DMS 273 treated with DMSO at 0.1 percent for 48 hours (cell line): ENCODE results near the gene TMEM140.
A peak's percentile ranks its signal among the peaks of the same experiment; 100 is the strongest.

ENCODE experiments used
- DNase-seq: peaks from one replicate; lab custom pipeline; 2025; lab: John Stamatoyannopoulos, UW

TMEM140 gene

DNA sequence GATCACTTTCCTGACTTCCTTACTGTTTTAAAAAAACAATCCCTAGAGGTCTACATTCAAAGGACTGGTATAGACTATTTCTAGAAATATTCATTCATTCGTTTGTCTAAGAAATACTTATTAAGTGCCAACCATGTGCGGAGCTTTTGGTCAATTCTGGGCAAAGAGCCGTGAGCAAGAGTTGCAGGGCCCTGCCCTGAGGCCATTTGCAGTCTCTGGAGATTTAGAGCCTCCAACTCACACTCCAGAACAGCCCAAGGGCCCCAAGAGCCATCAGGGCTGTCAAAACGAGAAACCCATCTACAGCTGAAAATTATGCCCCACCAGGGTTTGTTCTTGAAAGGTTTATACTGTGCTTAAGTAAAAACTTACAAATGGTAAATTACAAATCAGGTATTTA, 47.3 kb downstream of the TMEM140 start:
- no peak for DNase-seq

GRCh38 chr7:135195968-135196629, 48.2 kb downstream of the TMEM140 start:
- DNase-seq, result no peak

- DNase-seq, result no peak
These were observed 49.5 kb downstream of the TMEM140 start for GRCh38 chr7:135197343-135197742.

GRCh38 chr7:135197906-135198655, 50.2 kb downstream of the TMEM140 start:
- no peak for DNase-seq

- no peak for DNase-seq
These were observed 51.6 kb downstream of the TMEM140 start for GRCh38 chr7:135199439-135199838.

- DNase-seq, result no peak
These were observed 53.0 kb downstream of the TMEM140 start for GRCh38 chr7:135200821-135201331.

- DNase-seq, result no peak
These were observed 53.5 kb downstream of the TMEM140 start for GRCh38 chr7:135201350-135201749.

- DNase-seq, result no peak
These were observed 56.5 kb downstream of the TMEM140 start for GRCh38 chr7:135204341-135204749.

- DNase-seq, result no peak
These were observed 57.0 kb downstream of the TMEM140 start for GRCh38 chr7:135204876-135205275.

- no peak for DNase-seq
These were observed 58.0 kb downstream of the TMEM140 start for GRCh38 chr7:135205850-135206249.

DNA sequence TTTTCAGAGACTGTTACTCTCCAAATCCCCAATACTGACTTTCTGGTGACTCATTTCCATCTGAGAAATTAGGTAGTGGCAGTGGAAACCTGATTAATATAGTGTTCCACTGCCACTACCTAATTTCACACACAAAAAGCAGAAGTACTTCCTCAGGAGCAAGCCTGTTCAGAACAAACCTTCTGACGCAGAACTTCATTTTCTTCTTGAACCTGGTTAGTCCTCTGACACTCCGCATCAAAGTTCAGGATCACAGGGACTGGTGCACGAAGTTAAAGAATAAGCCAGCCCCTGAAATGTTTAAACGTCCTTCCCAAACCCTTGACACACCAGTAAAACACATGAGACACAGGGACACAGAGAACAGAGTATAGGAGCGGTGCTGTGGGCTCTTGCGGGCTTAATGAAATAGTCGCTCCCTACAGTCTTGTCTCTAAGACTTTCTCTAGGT, 59.1 kb downstream of the TMEM140 start:
- no peak for DNase-seq

DNA sequence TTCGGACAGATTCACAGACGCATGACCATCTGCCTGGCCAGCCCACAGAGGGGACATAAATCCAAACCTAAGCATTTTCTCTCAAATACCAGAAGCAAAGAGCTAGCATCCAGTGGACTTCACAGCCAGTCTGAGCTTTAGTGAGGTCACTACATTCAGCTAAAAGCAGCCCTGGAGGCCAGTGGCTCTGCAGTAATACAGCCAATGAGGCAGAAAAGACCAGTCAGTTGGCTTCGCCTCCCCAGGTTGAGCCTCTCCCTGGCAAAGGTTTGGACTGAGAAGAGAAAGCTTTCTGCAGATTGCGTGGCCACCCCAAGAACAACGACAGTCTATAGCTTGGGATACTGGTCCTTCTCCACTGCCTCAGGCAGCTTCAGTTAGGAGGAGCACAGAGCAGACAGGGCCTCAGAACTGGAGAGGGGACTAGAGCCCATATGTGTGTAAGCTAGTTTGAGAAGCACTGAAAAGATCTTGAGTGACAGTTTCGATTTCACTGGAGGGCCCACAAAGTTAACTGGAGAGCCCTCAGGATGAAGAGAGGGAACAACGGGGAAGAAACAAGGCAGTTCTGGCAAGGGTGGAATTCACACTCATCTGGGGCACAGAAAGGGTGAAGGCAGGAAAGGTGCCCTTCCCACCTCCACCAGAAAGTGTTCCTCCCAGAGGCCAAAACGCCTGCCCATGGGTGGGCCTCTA, 59.7 kb downstream of the TMEM140 start:
- no peak for DNase-seq

DNA sequence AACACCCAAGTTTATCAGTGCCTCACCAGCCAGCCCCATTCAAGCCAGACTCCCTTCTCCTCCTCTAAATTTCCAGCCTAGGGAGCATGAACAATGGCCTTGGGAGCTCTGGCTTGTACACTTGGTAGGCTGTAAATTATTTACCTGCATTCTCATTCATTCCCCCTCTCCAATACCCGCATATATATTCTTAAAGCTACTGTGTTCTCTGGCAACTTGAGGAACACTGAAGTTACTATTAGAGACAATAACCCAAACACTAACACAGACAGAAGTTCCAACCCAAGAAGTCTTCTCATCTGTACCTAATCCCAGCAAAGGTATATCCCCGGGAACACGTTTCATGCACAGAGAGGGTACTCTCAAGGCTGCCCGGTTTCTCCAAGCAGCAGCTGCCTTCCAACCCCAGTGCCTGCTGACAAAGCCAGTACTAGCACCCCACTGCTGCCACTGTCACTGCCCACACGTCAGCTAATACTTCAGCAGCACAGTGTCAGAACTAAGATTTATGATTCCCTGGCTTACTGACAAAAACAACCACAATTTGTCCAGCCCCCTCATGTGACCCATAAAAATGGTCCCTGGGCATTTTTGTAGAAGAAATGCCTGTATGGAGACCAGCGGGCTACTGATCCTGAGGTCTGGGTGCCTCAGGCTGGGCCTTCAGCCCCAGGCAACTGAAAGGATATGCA, 60.4 kb downstream of the TMEM140 start:
- DNase-seq, result no peak

GRCh38 chr7:135209225-135209834, 61.5 kb downstream of the TMEM140 start:
- DNase-seq, result no peak

DNA sequence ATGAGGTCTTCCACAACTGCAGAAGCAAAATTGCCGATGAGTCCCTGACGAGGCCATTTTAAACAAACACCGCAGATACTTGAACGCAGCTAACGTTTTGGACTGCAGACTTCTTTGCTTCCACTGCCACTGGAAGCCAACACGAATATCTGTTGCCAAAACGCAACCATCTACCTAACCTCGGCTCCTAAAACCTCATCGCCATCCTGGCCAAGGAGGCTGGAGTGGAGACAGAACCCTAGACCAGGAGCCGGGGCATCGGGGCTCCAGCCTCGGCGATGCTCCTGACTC, 63.0 kb downstream of the TMEM140 start:
- no peak for DNase-seq

GRCh38 chr7:135211179-135211945, 63.5 kb downstream of the TMEM140 start, which contains the start of gene WDR91:
TSS of gene WDR91 (minus strand) at chr7:135211526. CDS start at chr7:135211502, 24 bp downstream.
- DNase-seq, result peak; percentile 72

DNA sequence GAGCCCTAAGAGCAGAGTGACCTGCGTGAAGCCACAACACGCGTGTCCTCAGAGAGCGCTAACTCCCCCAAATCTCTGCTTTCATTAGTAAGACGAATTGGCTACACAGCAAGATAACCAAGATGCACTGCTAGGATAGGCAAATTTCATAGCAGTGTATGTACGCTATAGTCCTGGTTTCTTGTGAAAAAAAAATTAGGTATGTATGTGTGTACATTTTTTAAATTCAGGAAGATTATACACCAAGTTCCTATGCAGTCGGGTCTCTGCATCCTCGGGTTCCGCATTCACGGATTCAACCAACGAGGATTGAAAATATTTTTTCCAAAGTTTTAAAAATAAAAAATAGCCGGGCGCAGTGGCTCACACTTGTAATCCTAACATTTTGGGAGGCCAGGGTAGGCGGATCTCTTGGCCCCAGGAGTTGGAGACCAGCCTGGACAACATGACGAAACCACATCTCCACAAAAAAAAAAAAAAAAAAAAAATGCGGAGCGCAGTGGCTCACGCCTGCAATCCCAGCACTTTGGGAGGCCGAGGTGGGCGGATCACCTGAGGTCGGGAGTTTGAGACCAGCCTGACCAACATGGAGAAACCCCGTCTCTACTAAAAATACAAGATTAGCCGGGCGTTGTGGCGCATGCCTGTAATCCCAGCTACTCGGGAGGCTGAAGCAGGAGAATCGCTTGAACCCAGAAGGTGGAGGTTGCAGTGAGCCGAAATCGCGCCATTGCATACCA, 64.2 kb downstream of the TMEM140 start:
- peak; percentile 14 for DNase-seq

- no peak for DNase-seq
These were observed 66.0 kb downstream of the TMEM140 start for GRCh38 chr7:135213831-135214230.

- DNase-seq, result no peak
These were observed 67.3 kb downstream of the TMEM140 start for GRCh38 chr7:135215180-135215579.

DNA sequence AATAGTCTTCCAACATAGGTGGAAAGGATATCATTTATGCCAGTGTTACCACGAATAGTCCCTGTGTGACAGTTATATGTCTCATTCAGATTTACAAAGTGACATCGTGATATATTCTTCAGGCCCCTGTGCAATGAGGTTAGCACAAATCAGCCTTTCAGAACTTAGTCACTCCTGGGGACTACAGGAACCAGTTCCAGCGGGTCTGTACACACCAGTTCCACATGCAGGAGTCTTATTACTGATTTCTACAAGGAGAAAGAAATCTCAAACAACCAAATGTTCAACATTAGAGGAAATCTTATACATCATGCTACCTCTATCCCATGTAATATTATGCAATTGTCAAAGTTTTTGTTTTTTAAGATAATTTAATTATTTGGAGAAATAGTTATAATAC, 67.8 kb downstream of the TMEM140 start:
- no peak for DNase-seq
